H1 (cell line): ENCODE data around the gene SLC25A40.

ENCODE experiments used
- ATF2 ChIP-seq: IDR thresholded peaks from 2 replicates; pipeline ENCODE4 v1.6.1; 2012; ENCODE audit warnings: low read length, inconsistent platforms
- EZH2 ChIP-seq: fragments of 200-600 bp; sonication (generic); IDR thresholded peaks from 2 replicates; pipeline ENCODE4 v1.7.1; 2012; ENCODE audit warnings: low read depth, mild to moderate bottlenecking, moderate library complexity, low read length, inconsistent platforms; ENCODE audit not compliant: severe bottlenecking
- HDAC2 ChIP-seq, 2 experiments: fragments of 300-600 bp in 1 of 2; sonication (generic) in 1 of 2; IDR thresholded peaks; 2 replicates each; pipeline ENCODE4 v1.6.1; 2011 to 2012; ENCODE audit warnings: low read depth in 2 of 2, low read length in 2 of 2, mild to moderate bottlenecking in 2 of 2, moderate library complexity in 2 of 2, borderline replicate concordance in 1 of 2, inconsistent platforms in 1 of 2
- HDAC6 ChIP-seq: IDR thresholded peaks from one replicate; pipeline ENCODE4 v1.7.1; 2012; ENCODE audit warnings: low read depth, mild to moderate bottlenecking, inconsistent platforms, low read length, moderate library complexity
- POLR2A ChIP-seq, 2 experiments: IDR thresholded peaks; 1 replicate in 1 of 2; 2 replicates in 1 of 2; pipeline ENCODE4 v1.6.1; 2011; ENCODE audit warnings: low read depth in 2 of 2, low read length in 2 of 2, mild to moderate bottlenecking in 2 of 2; ENCODE audit errors: control extremely low read depth in 1 of 2
- TCF12 ChIP-seq: IDR thresholded peaks from 2 replicates; pipeline ENCODE4 v1.6.1; 2011; ENCODE audit warnings: low read depth, mild to moderate bottlenecking, low read length

- TF ChIP-seq EZH2 (no peak), HDAC6 (no peak), TCF12 (no peak), ATF2 (no peak), POLR2A (IDR thresholded peaks at IDR 0.05; ENCODE audit: control extremely low read depth in 1 of 2, low read depth in 2 of 2, low read length in 2 of 2) (no peak), HDAC2 (IDR thresholded peaks at IDR 0.05; ENCODE audit: borderline replicate concordance in 1 of 2, low read depth in 2 of 2, low read length in 2 of 2) (no peak)
Measured at GRCh38 chr7:87853237-87853864, 22.8 kb downstream of the SLC25A40 start.
